ENCODE measurements around the gene EHD4.

The EHD4 gene

GRCh38 chr15:41933771-41934170 is 38.6 kb downstream of the EHD4 start:
- peak; percentile 49 for DNase-seq

GRCh38 chr15:41933326-41933725 is 39.0 kb downstream of the EHD4 start:
- DNase-seq = no peak

GRCh38 chr15:41932511-41933289 is 39.7 kb downstream of the EHD4 start:
- DNase-seq = no peak

- no peak for DNase-seq
Observed at GRCh38 chr15:41932101-41932500, 40.3 kb downstream of the EHD4 start.

GRCh38 chr15:41930867-41931222 is 41.5 kb downstream of the EHD4 start:
- no peak for DNase-seq

- DNase-seq = peak; percentile 71
Observed at GRCh38 chr15:41930221-41930866, 42.0 kb downstream of the EHD4 start.

- peak; percentile 66 for DNase-seq
Observed at GRCh38 chr15:41928637-41929620, 43.4 kb downstream of the EHD4 start.

- no peak for DNase-seq
Observed at GRCh38 chr15:41928100-41928499, 44.3 kb downstream of the EHD4 start.

GRCh38 chr15:41927536-41927935 is 44.8 kb downstream of the EHD4 start:
- no peak for DNase-seq

- DNase-seq = no peak
Observed at GRCh38 chr15:41926185-41927056, 45.9 kb downstream of the EHD4 start.

GRCh38 chr15:41925086-41925608 is 47.2 kb downstream of the EHD4 start:
- no peak for DNase-seq

GRCh38 chr15:41923401-41923997 is 48.9 kb downstream of the EHD4 start:
- no peak for DNase-seq

GRCh38 chr15:41922353-41922752 is 50.0 kb downstream of the EHD4 start:
- no peak for DNase-seq

GRCh38 chr15:41921639-41922038 is 50.7 kb downstream of the EHD4 start:
- DNase-seq = no peak

GRCh38 chr15:41921167-41921566 is 51.2 kb downstream of the EHD4 start:
- no peak for DNase-seq

GRCh38 chr15:41919954-41920538 is 52.3 kb downstream of the EHD4 start:
- DNase-seq = no peak

GRCh38 chr15:41919201-41919820 is 53.0 kb downstream of the EHD4 start:
- DNase-seq = no peak

GRCh38 chr15:41918506-41919126 is 53.7 kb downstream of the EHD4 start:
- no peak for DNase-seq

- no peak for DNase-seq
Observed at GRCh38 chr15:41917767-41918430, 54.5 kb downstream of the EHD4 start.
